ENCODE measurements around the gene SMCO1. TPM values are rescaled to one million over a fixed set of nuclear protein-coding genes. Genes with fewer than 3 reads are reported as not detected.
"Not testable (repeated sequence)": the region's sequence is repeated elsewhere in the genome, so short reads cannot be mapped to it uniquely, and the experiment has no call there.

Gene SMCO1
- total RNA-seq, 1 donor from 2014 or later: not detected

DNA sequence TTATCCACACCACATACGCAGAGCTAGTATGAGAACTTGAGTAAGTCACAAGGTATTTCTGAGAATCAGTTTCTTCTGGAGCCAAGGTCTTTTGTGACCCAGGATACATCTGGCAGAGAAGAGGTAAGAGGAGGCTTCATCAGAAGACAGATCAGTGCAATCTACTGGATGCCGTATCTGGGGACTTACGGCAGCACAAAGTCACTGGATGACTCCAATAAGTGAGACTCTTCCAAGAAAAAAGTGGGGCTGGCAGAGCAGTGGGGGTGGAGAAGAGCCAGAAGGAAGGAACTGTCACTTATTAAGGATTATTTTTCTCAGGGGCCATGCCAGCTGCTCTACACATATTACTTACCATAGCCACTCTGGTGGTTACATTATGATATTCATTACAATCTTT, 51.3 kb downstream of the SMCO1 start:
- DNase-seq (ENCODE audit: low read depth): no peak
- H3K4me3 ChIP-seq (ENCODE audit: low read depth, low read length): no peak overlapping the region
- TF ChIP-seq CTCF (conservative IDR thresholded peaks at IDR 0.05; ENCODE audit: low read depth, low read length): no peak

- no peak overlapping the region for H3K4me3 ChIP-seq (ENCODE audit: low read depth, low read length)
- no peak for TF ChIP-seq CTCF (conservative IDR thresholded peaks at IDR 0.05; ENCODE audit: low read depth, low read length)
- no peak for DNase-seq (ENCODE audit: low read depth)
Measured at GRCh38 chr3:196463478-196463756, 51.7 kb downstream of the SMCO1 start.

DNA sequence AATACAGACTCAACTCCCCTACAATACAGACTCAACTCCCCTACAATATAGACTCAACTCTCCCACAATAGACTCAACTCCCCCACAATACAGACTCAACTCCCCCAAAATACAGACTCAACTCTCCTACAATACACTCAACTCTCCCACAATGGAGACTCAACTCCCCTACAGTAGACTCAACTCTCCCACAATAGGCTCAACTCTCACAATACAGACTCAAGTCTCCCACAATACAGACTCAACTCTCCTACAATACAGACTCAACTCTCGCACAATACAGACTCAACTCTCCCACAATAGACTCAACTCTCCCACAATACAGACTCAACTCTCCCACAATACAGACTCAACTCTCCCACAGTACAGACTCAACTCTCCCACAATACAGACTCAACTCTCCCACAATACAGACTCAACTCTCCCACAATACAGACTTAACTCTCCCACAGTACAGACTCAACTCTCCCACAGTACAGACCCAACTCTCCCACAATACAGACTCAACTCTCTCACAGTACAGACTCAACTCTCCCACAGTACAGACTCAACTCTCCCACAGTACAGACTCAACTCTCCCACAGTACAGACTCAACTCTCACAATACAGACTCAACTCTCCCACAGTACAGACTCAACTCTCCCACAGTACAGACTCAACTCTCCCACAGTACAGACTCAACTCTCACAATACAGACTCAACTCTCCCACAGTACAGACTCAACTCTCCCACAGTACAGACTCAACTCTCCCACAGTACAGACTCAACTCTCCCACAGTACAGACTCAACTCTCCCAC, 52.3 kb downstream of the SMCO1 start:
- not testable (repeated sequence) for DNase-seq (ENCODE audit: low read depth)

GRCh38 chr3:196458063-196458462, 57.1 kb downstream of the SMCO1 start:
- no peak for DNase-seq (ENCODE audit: low read depth)
- no peak for TF ChIP-seq CTCF (conservative IDR thresholded peaks at IDR 0.05; ENCODE audit: low read depth, low read length)
- no peak overlapping the region for H3K4me3 ChIP-seq (ENCODE audit: low read depth, low read length)

More for the DNA sequence above, 52.3 kb downstream of the SMCO1 start:
- H3K4me3 ChIP-seq (ENCODE audit: low read depth, low read length): not testable (repeated sequence)

GRCh38 chr3:196457470-196457869, 57.7 kb downstream of the SMCO1 start:
- H3K4me3 ChIP-seq (ENCODE audit: low read depth, low read length); DNase-seq (ENCODE audit: low read depth): not testable (repeated sequence)

Other genes with a start within 250 kb of the SMCO1 start
- 21.6 and 33.5 TPM in 2 replicates for gene PCYT1A, start 227.6 kb downstream of the SMCO1 start, total RNA-seq
- 19.5 and 33.2 TPM in 2 replicates for gene DYNLT2B, start 197.1 kb downstream of the SMCO1 start, total RNA-seq
- gene TM4SF19, start 177.0 kb downstream of the SMCO1 start, total RNA-seq: 1.0 and 3.8 TPM in 2 replicates
- gene UBXN7, start 82.9 kb downstream of the SMCO1 start, total RNA-seq: 6.8 and 7.9 TPM in 2 replicates
- gene RNF168, start 11.6 kb downstream of the SMCO1 start, total RNA-seq: 14.0 and 17.5 TPM in 2 replicates
- gene WDR53, start 53.2 kb upstream of the SMCO1 start, total RNA-seq: 8.5 and 9.2 TPM in 2 replicates
- gene FBXO45, start 53.3 kb upstream of the SMCO1 start, total RNA-seq: 7.8 and 9.9 TPM in 2 replicates
- gene NRROS, start 124.3 kb upstream of the SMCO1 start, total RNA-seq: 0.35 and 2.5 TPM in 2 replicates
- 1.2 and 1.7 TPM in 2 replicates for gene CEP19, start 196.9 kb upstream of the SMCO1 start, total RNA-seq
- 24.8 and 29.2 TPM in 2 replicates for gene PIGX, start 197.0 kb upstream of the SMCO1 start, total RNA-seq
- gene PAK2, start 224.5 kb upstream of the SMCO1 start, total RNA-seq: 36.5 and 52.1 TPM in 2 replicates